Measurements from ENCODE around the gene GRID2IP.
"Not testable (repeated sequence)": the region's sequence is repeated elsewhere in the genome, so short reads cannot be mapped to it uniquely, and the experiment has no call there.

The GRID2IP gene

GRCh38 chr7:6487184-6487545 is 64.1 kb downstream of the GRID2IP start:
- no peak for DNase-seq (ENCODE audit: low read depth)

DNA sequence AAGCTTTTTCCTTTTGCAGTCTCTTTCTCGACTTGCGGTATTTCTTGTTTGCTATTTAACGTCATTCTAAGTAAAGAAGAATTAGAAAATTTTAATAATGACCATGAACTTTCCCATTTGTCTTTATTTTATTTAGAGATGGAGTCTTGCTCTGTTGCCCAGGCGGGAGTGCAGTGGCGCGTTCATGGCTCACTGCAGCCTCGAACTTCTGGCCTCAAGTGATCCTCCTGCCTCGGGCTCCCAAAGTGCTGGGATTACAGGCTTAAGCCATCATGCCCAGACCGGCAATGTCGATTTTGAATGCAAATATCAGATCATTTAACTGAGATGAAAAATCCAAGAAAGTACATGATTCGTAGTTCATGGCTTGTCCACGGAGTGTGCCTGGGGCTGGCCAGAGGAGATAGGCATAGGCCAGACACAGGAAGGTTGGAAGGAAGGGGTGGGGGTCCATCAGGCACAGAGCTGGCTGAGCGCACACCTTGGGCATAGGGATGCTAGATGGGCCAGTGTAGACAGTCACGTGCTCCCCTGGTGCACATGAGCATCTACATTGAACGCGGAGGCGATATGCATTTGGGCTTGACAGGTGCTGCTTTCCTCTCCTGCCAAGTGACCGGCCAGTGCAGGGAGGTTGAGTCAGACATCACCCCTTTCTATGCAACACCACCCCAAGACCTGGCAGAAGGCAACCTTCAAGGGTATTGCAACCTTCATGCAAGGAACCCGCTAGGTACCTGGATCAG is 64.7 kb downstream of the GRID2IP start:
- DNase-seq (ENCODE audit: low read depth) = no peak

GRCh38 chr7:6482743-6483119 is 68.5 kb downstream of the GRID2IP start:
- no peak for DNase-seq (ENCODE audit: low read depth)

DNA sequence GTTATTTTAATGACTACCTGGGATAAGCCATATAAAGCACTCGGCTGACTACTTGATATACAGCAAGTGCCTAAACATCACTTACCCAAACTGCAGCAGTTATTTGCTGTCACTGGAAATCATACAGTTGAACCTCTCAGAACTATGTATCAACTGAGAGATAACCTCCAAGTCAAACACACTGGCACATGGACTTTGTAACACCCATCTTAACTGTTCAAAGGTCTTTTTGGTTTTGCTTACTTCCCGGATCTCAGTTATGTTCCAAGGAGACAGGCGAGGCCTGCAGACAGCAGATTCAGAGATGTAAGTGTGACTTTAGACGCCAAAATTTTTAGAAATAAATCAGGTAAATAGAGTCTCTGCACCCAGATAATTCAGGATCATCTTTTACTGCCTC is 69.0 kb downstream of the GRID2IP start:
- no peak for DNase-seq (ENCODE audit: low read depth)

DNA sequence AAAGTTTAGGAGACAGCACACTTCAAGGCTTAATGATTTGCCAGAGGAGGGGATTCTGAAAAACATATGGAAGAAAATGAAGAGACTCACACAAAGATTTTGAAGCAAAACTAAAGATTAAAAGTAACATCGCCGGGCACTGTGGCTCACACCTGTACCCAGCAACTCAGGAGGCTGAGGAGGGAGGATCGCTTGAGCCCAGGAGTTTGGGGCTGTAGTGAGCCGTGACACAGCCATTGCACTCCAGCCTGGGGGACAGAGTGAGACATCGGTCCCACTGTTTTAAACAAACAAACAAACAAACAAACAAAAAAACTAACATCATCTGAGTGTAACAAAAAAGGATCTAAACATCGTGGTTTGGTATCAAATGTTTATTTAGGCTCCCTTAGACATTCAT is 69.8 kb downstream of the GRID2IP start:
- DNase-seq (ENCODE audit: low read depth) = no peak

- no peak for DNase-seq (ENCODE audit: low read depth)
Observed at GRCh38 chr7:6480323-6480660, 71.0 kb downstream of the GRID2IP start.

DNA sequence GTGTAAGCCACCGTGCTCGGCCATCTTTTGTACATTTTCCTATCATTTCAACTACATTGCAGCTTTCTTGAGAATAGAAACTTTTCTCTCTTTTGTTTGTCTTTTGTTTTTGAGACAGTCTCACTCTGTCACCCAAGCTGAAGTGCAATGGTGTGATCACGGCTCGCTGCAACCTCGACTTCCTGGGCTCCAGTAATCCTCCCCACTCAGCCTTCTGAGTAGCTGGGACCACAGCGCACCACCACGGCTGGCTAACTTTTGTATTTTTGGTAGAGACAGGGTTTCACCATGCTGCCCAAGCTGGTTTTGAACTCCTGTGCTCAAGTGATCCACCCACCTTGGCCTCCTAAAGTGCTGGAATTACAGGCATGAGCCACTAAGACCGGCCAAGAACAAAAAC is 72.2 kb downstream of the GRID2IP start:
- peak; percentile 18 for DNase-seq (ENCODE audit: low read depth)

DNA sequence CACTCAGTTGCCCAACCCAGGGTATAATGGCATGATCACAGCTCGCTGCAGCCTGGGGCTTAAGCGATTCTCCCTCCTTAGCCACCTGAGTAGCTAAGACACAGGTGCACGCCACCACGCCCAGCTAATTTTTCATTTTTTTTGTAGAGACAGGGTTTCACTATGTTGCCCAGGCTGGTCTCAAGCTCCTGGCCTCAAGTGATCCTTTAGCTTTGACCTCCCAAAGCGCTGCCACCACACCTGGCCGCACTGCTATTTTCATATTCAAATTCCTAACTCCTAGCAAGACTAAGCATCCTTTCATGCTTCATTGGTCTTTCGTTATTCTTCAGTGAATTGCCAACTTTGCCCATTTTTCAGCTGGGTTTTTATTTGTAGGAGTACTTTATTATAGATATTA is 73.1 kb downstream of the GRID2IP start:
- no peak for DNase-seq (ENCODE audit: low read depth)

DNA sequence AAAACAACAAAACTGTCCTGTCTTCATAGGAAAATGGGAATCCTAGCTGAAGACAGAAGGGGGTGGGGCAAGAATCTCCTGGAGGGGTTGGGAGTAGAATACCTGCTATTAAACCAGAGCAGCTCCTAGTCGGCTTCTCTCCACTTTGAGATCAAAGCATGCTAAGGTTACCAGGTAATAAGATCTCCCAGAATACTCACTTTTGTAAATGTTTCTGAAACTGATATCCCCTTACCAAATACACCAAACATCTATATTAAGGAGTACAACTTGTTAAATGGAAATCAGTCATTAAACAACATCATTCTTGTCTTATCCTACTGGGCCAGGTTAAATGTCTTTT is 74.0 kb downstream of the GRID2IP start:
- no peak for DNase-seq (ENCODE audit: low read depth)

GRCh38 chr7:6476596-6477317 is 74.5 kb downstream of the GRID2IP start:
- DNase-seq (ENCODE audit: low read depth) = no peak

- no peak for DNase-seq (ENCODE audit: low read depth)
Observed at GRCh38 chr7:6475433-6476186, 75.7 kb downstream of the GRID2IP start.

GRCh38 chr7:6465862-6466261 is 85.4 kb downstream of the GRID2IP start:
- DNase-seq (ENCODE audit: low read depth) = no peak

DNA sequence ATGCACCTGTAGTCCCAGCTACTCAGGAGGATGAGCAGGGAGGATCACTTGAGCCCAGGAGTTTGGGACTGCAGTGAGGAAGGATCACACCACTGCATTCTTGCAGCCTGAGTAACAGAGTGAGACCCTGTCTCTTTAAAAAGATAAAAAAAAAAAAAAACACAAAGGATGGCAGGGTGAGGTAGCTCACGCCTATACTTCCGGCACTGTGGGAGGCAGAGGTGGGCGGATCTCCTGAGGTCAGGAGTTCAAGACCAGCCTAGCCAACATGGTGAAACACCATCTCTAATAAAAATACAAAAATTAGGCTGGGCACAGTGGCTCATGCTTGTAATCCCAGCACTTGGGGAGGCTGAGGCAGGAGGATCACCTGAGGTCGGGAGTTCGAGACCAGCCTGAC is 87.7 kb downstream of the GRID2IP start:
- DNase-seq (ENCODE audit: low read depth) = not testable (repeated sequence)

DNA sequence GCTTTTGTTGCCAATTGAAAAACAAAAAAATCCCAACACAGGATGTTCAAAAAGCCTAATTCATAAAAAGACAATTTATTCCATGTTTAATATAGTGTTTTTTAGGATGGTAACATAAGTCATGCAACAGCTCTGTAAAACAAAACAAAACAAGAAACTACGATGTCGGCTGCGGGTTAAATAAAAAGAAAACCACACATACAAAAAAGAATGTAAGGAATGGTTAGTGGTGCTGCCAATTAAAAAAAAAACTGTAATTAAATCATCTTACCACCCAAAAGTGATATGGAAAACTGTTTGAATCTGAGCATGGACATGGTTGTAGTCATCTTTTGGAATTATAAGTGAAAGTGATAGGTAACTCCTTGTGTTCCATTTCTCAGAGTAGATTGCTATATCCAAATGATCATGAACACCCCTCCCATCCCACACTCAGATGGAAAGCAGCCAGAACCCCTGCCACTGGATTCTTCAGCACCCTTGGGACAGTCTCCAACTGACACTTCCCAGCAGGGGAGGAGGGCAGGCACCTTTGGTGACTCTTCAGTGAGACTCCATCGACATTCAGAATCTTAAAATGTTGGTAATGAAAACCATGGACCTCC is 89.2 kb downstream of the GRID2IP start:
- no peak for DNase-seq (ENCODE audit: low read depth)

DNA sequence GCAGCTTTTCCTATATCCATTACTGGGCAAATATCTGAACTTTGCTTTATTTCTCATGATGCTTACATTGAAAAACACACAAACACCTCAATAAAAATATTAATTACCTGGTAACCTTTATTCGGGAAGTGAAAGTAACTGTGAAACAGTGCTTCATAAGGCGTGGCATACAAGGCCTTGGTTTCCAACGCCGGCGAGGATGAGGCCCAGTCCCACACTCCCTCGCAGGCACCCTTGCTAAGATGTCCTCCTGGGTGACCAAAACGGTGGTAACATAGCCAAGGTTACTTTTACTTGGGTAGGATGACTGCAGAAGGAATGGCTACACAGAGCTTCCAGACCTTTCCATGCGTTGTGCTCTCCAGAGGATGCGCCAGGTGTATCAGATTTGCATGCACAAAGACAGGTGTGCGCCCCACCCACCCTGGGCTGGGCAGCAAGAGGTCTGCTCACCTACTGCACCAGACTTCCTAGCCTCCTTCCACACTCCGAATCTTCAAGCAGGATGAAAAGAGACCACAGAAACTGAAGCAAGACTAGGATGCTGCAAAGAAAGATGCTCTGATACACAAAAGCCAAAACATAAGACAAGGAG is 90.2 kb downstream of the GRID2IP start:
- no peak for DNase-seq (ENCODE audit: low read depth)

GRCh38 chr7:6460303-6460702 is 91.0 kb downstream of the GRID2IP start:
- DNase-seq (ENCODE audit: low read depth) = no peak

- not testable (repeated sequence) for DNase-seq (ENCODE audit: low read depth)
Observed at GRCh38 chr7:6458676-6459075, 92.6 kb downstream of the GRID2IP start.

GRCh38 chr7:6453734-6454133 is 97.5 kb downstream of the GRID2IP start:
- no peak for DNase-seq (ENCODE audit: low read depth)

- DNase-seq (ENCODE audit: low read depth) = no peak
Observed at GRCh38 chr7:6451224-6451705, 100.0 kb downstream of the GRID2IP start.

DNA sequence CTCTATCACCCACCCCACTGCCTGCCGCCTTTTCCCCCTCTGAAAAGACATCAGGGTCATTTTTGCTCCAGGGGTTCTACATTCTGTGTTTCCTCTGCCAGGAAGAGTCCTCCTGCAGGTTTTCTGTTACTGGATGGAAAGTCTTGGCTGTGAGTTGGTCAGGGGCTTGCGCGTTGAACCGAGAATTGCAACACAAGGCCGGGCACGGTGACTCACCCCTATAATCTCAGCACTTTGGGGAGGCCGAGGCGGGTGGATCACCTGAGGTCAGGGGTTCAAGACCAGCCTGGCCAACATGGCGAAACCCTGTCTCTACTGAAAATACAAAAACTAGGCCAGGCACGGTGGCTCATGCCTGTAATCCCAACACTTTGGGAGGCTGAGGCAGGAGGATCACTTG is 100.7 kb downstream of the GRID2IP start:
- not testable (repeated sequence) for DNase-seq (ENCODE audit: low read depth)

- DNase-seq (ENCODE audit: low read depth) = not testable (repeated sequence)
Observed at GRCh38 chr7:6449884-6450283, 101.4 kb downstream of the GRID2IP start.

DNA sequence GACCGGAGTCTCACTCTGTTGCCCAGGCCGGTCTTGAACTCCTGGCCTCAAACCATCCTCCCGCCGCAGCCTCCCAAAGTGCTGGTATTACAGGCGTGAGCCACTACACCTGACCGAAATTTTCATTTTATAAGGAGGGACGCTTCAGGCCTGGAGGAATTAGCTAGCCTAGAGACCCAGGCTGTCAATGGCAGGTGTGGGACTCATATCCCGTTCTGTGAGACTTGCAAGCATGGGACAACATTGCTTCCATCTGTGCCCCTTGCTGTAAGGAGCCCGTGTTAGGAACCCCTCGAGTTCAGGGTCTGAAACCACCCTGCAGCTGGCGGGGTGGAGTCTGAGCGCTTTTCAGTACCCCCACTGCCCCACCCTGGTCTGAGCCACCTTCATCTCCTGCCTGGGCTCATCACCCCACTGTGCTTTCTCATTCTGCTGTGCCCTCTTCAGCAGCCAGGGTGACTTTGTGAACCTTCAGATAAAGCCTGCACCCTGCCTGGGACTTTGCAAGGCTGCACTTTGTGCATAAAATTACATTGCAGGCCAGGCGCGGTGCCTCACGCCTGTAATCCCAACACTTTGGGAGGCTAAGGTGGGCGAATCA is 102.2 kb downstream of the GRID2IP start:
- no peak for DNase-seq (ENCODE audit: low read depth)

Data from stimulated activated CD8-positive, alpha-beta memory T cell treated with anti-CD3 and anti-CD28 coated beads, Interleukin-4, amount 100 ng/mL, for 24 hours (primary cell).